Measurements from ENCODE around the gene DUSP7.

The DUSP7 gene, protein sequence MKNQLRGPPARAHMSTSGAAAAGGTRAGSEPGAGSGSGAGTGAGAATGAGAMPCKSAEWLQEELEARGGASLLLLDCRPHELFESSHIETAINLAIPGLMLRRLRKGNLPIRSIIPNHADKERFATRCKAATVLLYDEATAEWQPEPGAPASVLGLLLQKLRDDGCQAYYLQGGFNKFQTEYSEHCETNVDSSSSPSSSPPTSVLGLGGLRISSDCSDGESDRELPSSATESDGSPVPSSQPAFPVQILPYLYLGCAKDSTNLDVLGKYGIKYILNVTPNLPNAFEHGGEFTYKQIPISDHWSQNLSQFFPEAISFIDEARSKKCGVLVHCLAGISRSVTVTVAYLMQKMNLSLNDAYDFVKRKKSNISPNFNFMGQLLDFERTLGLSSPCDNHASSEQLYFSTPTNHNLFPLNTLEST

DNA sequence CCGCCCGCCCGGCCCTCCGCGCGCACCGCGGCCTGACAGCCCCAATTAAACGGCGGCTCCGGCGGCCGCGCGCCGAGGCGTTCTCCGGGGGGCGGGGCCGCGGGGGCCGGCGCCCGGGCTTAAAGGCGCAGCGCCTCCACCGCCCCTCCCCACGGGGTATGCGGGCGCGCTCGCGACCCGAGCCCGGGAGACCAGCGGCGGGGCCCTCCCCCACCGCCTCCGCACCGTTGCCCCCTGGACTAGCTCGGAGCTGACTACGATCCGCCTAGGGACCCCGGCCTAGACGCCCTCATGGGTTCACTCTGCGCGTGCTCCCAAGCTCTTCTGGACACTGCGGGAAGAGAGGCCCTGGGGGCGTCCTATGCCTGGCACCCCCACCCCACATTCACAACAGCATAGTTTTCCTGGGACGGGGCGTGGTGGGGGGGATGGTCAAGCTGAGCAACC, at the start of gene DUSP7:
Gene DUSP7, minus strand, starts transcription at position 51 of the 447 bp plus-strand sequence. CDS start 205 bp downstream, outside the sequence.
- H3K4me3 ChIP-seq (ENCODE audit: low read depth, low read length), result peak within 1 kb of the TSS; percentile 83
- TF ChIP-seq, protein P1, sequence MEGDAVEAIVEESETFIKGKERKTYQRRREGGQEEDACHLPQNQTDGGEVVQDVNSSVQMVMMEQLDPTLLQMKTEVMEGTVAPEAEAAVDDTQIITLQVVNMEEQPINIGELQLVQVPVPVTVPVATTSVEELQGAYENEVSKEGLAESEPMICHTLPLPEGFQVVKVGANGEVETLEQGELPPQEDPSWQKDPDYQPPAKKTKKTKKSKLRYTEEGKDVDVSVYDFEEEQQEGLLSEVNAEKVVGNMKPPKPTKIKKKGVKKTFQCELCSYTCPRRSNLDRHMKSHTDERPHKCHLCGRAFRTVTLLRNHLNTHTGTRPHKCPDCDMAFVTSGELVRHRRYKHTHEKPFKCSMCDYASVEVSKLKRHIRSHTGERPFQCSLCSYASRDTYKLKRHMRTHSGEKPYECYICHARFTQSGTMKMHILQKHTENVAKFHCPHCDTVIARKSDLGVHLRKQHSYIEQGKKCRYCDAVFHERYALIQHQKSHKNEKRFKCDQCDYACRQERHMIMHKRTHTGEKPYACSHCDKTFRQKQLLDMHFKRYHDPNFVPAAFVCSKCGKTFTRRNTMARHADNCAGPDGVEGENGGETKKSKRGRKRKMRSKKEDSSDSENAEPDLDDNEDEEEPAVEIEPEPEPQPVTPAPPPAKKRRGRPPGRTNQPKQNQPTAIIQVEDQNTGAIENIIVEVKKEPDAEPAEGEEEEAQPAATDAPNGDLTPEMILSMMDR (IDR thresholded peaks at IDR 0.05; ENCODE audit: low read depth, low read length), result no peak
- peak; percentile 67 for DNase-seq (ENCODE audit: low read depth, low spot score)
- in situ Hi-C loops (cut with HindIII; ENCODE audit: low sequenced_read_pairs), result no loop called here

GRCh38 chr3:52104684-52105640, 48.6 kb upstream of the DUSP7 start:
- in situ Hi-C loops (cut with HindIII; ENCODE audit: low sequenced_read_pairs), result no loop called here
- H3K4me3 ChIP-seq (ENCODE audit: low read depth, low read length), result no peak overlapping the region
- DNase-seq (ENCODE audit: low read depth, low spot score), result no peak
- TF ChIP-seq, protein P1 (IDR thresholded peaks at IDR 0.05; ENCODE audit: low read depth, low read length), result no peak

DNA sequence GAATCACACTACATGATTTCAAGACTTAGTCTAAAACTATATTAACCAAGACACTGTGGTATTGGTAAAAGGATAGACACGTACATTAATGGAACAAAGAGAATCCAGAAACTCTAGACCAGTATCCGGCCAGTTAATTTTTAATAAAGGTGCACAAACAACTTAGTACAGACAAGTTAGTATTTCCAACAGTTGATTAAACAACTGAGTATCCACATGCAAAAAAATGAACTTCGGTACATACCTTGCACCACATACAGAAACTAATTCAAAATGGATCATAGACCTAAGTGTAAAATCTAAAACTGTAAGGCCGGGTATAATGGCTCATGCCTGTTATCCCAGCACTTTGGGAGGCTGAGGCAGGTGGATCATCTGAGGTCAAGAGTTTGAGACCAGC, 46.6 kb upstream of the DUSP7 start:
- no peak for DNase-seq (ENCODE audit: low read depth, low spot score)
- in situ Hi-C loops (cut with HindIII; ENCODE audit: low sequenced_read_pairs), result no loop called here

DNA sequence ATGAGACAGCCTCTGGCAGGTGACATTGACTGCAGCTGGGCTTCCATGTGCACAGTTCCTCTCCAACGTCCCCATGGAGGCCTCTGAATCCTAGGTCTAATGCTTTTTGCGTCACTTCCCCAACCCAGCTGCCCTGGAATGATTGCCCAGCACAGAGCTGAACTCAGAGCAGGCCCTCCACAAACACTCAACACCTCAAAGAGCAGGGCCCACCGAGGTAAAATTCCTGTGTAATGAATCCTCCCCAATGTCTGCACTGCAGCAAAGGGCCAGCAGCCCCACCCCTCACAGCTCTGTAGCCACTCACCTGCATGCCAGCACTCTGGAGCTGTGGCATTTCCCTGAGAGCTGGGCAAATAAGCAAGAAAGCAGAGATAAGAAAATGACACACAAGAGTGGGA, 42.6 kb upstream of the DUSP7 start:
- no peak overlapping the region for H3K4me3 ChIP-seq (ENCODE audit: low read depth, low read length)
- in situ Hi-C loops (cut with HindIII; ENCODE audit: low sequenced_read_pairs), result no loop called here
- TF ChIP-seq, protein P1 (IDR thresholded peaks at IDR 0.05; ENCODE audit: low read depth, low read length), result no peak
- no peak for DNase-seq (ENCODE audit: low read depth, low spot score)

More for the DNA sequence above, 46.6 kb upstream of the DUSP7 start:
- TF ChIP-seq, protein P1 (IDR thresholded peaks at IDR 0.05; ENCODE audit: low read depth, low read length), result no peak
- no peak overlapping the region for H3K4me3 ChIP-seq (ENCODE audit: low read depth, low read length)

DNA sequence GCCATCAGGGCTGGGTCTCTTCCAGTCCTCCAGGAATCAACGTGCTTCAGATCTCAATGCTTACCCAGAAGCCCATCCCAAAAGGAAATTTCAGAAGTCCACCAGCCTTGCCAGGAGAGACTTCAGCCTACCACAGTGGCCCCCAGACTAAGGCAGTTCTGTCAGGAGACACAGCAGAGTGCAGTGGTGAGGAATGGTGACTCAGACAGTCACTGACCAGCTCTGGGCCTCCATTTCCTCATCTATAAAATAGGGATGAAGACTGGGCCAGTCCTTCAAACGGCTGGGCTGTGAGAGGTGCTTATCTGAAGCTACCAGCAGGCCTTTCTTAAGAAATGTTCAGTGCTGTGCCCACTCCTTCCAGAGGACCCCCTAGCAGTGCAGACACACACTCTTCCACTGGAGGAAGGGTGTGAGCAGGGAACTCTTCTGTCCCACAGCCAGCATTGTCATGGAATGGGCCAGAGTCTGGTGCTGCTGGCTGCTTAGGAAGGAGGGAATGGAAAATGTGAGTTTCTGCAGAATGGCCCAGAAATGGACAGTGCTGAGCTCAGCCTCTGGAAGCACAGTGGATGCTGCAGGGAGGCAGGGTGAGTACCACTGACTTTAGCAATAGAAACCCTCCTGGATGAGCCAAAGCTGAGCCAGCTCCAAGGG, 41.6 kb upstream of the DUSP7 start:
- in situ Hi-C loops (cut with HindIII; ENCODE audit: low sequenced_read_pairs), result no loop called here
- TF ChIP-seq, protein P1 (IDR thresholded peaks at IDR 0.05; ENCODE audit: low read depth, low read length), result no peak
- no peak overlapping the region for H3K4me3 ChIP-seq (ENCODE audit: low read depth, low read length)
- no peak for DNase-seq (ENCODE audit: low read depth, low spot score)
